K562 (cell line): Measurements from ENCODE around the gene ZNF385C. TPM values are rescaled to one million over a fixed set of nuclear protein-coding genes. Genes with fewer than 3 reads are reported as not detected.

Experiments
- ADNP ChIP-seq: fragments of 200-800 bp; sonication (Bioruptor generic); IDR thresholded peaks from 2 replicates; pipeline ENCODE4 v1.6.1; 2016; ENCODE audit warnings: missing genetic modification characterization, missing compliant biosample characterization
- ARNT ChIP-seq, 2 experiments: fragments of 450-650 bp; IDR thresholded peaks; 2 replicates each; pipeline ENCODE4 v1.6.1; 2016; ENCODE audit warnings: mild to moderate bottlenecking in 1 of 2
- BHLHE40 ChIP-seq: IDR thresholded peaks from 2 replicates; pipeline ENCODE4 v1.6.1; 2011; ENCODE audit warnings: low read length, improper control_type of control experiment
- DLX4 ChIP-seq: fragments of 250-450 bp; sonication (Bioruptor Pico); IDR thresholded peaks from 2 replicates; pipeline ENCODE4 v1.6.1; 2021; ENCODE audit warnings: mild to moderate bottlenecking
- ELK3 ChIP-seq: fragments of 450-650 bp; formaldehyde crosslinking; IDR thresholded peaks from 2 replicates; pipeline ENCODE4 v1.4.0; 2020; ENCODE audit warnings: mild to moderate bottlenecking
- EP400 ChIP-seq: fragments of 450-650 bp; IDR thresholded peaks from 2 replicates; pipeline ENCODE4 v1.6.1; 2017; ENCODE audit warnings: antibody characterized with exemption, mild to moderate bottlenecking, moderate library complexity
- ETV1 ChIP-seq: fragments of 450-650 bp; conservative IDR thresholded peaks from 2 replicates; pipeline ENCODE4 v1.6.1; 2016; ENCODE audit warnings: missing genetic modification characterization, control low read depth, low read depth, missing compliant biosample characterization
- HDAC3 ChIP-seq: fragments of 450-650 bp; IDR thresholded peaks from 2 replicates; pipeline ENCODE4 v1.6.1; 2018; ENCODE audit warnings: borderline replicate concordance, mild to moderate bottlenecking, moderate library complexity; ENCODE audit not compliant: partially characterized antibody
- HDGF ChIP-seq: fragments of 450-650 bp; IDR thresholded peaks from 2 replicates; pipeline ENCODE4 v1.6.1; 2016
- NFE2L1 ChIP-seq: fragments of 450-650 bp; IDR thresholded peaks from 2 replicates; pipeline ENCODE4 v1.6.1; 2016; ENCODE audit warnings: missing genetic modification characterization, low read depth, mild to moderate bottlenecking, missing compliant biosample characterization, moderate library complexity, borderline replicate concordance
- SMARCE1 ChIP-seq: fragments of 450-650 bp; IDR thresholded peaks from 2 replicates; pipeline ENCODE4 v1.7.1; 2016; ENCODE audit warnings: mild to moderate bottlenecking
- TCF7L2 ChIP-seq: fragments of 150-350 bp; IDR thresholded peaks from 2 replicates; pipeline ENCODE4 v1.6.1; 2016; ENCODE audit warnings: low read depth, mild to moderate bottlenecking, low read length, moderate library complexity
- XRCC5 ChIP-seq: fragments of 200-400 bp; formaldehyde crosslinking; IDR thresholded peaks from 2 replicates; pipeline ENCODE4 v1.6.1; 2017; ENCODE audit warnings: low read depth, mild to moderate bottlenecking, low read length
- ZNF324 ChIP-seq: fragments of 250-450 bp; sonication (Bioruptor Pico); IDR thresholded peaks from 2 replicates; pipeline ENCODE4 v1.4.0; 2020; ENCODE audit warnings: mild to moderate bottlenecking
- ZNF696 ChIP-seq: fragments of 250-450 bp; sonication (Bioruptor Pico); conservative IDR thresholded peaks from 2 replicates; pipeline ENCODE4 v1.4.0; 2020; ENCODE audit warnings: mild to moderate bottlenecking, moderate library complexity
- polyA plus RNA-seq, 8 experiments: library from polyadenylated mRNA; depleted of rRNA in 4 of 8; stranded (reverse) in 5 of 8; unstranded in 3 of 8; fragments of >200 nt; fragmentation: Nextera tagmentation in 2 of 8; fragmentation: Illumina TruSeq in 1 of 8; extraction: Ambion mirVana in 2 of 8; extraction: Trizol in 1 of 8; gene quantifications; 2 replicates each; pipeline versions ENCODE4 v1.2.1 to v1.2.3, GENCODE V29; 2011 to 2014; ENCODE audit warnings: inconsistent platforms in 1 of 8, missing spikeins in 1 of 8
- total RNA-seq, 7 experiments: library from RNA; depleted of rRNA in 6 of 7; stranded (reverse); fragments of >200 nt in 6 of 7; fragmentation: Illumina TruSeq in 2 of 7; extraction: Trizol in 2 of 7; gene quantifications; 2 replicates each; pipeline versions ENCODE4 v1.2.1 to v1.2.3, GENCODE V29; 2011 to 2021; ENCODE audit warnings: low replicate concordance in 1 of 7
- TF ChIP-seq, protein P1 (sequence below): fragments of 450-650 bp; IDR thresholded peaks from 2 replicates; pipeline ENCODE4 v1.6.1; 2016; ENCODE audit warnings: low read depth, mild to moderate bottlenecking, moderate library complexity
- TF ChIP-seq, protein P2 (sequence below): fragments of 450-650 bp; formaldehyde crosslinking; IDR thresholded peaks from 2 replicates; pipeline ENCODE4 v1.4.0; 2020; ENCODE audit warnings: mild to moderate bottlenecking, moderate library complexity
- TF ChIP-seq, protein P3 (sequence below), 3 experiments: IDR thresholded peaks in 2 of 3; conservative IDR thresholded peaks in 1 of 3; 2 replicates each; pipeline ENCODE4 v1.5.1; 2011 to 2012; ENCODE audit warnings: low read length in 3 of 3, mild to moderate bottlenecking in 3 of 3, control low read depth in 2 of 3, improper control_type of control experiment in 1 of 3, inconsistent platforms in 1 of 3, low read depth in 1 of 3, mixed read lengths in 1 of 3, moderate library complexity in 1 of 3; ENCODE audit not compliant: insufficient read depth in 2 of 3
- TF ChIP-seq, protein P4 (sequence below): fragments of 250-450 bp; sonication (Bioruptor Pico); IDR thresholded peaks from 2 replicates; pipeline ENCODE4 v1.9.0; 2021; ENCODE audit warnings: mild to moderate bottlenecking, inconsistent platforms

Gene ZNF385C
- total and polyA plus RNA-seq, 9 of the 15 experiments (the other 6 are each of a cell fraction or from before 2014, with no cell fraction given), result 0.03 to 0.35 (median 0.18) TPM; not detected in 1

GRCh38 chr17:42023524-42024349 lies 74.5 kb downstream of the ZNF385C start (continued):
- TF ChIP-seq, protein P1, sequence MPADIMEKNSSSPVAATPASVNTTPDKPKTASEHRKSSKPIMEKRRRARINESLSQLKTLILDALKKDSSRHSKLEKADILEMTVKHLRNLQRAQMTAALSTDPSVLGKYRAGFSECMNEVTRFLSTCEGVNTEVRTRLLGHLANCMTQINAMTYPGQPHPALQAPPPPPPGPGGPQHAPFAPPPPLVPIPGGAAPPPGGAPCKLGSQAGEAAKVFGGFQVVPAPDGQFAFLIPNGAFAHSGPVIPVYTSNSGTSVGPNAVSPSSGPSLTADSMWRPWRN, result no peak
- TF ChIP-seq, protein P2, sequence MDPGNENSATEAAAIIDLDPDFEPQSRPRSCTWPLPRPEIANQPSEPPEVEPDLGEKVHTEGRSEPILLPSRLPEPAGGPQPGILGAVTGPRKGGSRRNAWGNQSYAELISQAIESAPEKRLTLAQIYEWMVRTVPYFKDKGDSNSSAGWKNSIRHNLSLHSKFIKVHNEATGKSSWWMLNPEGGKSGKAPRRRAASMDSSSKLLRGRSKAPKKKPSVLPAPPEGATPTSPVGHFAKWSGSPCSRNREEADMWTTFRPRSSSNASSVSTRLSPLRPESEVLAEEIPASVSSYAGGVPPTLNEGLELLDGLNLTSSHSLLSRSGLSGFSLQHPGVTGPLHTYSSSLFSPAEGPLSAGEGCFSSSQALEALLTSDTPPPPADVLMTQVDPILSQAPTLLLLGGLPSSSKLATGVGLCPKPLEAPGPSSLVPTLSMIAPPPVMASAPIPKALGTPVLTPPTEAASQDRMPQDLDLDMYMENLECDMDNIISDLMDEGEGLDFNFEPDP (CRISPR knock-in tag), result no peak
- no peak for TF ChIP-seq TCF7L2
- no peak for TF ChIP-seq HDGF
- TF ChIP-seq DLX4 (CRISPR knock-in tag), result no peak
- TF ChIP-seq, protein P3, sequence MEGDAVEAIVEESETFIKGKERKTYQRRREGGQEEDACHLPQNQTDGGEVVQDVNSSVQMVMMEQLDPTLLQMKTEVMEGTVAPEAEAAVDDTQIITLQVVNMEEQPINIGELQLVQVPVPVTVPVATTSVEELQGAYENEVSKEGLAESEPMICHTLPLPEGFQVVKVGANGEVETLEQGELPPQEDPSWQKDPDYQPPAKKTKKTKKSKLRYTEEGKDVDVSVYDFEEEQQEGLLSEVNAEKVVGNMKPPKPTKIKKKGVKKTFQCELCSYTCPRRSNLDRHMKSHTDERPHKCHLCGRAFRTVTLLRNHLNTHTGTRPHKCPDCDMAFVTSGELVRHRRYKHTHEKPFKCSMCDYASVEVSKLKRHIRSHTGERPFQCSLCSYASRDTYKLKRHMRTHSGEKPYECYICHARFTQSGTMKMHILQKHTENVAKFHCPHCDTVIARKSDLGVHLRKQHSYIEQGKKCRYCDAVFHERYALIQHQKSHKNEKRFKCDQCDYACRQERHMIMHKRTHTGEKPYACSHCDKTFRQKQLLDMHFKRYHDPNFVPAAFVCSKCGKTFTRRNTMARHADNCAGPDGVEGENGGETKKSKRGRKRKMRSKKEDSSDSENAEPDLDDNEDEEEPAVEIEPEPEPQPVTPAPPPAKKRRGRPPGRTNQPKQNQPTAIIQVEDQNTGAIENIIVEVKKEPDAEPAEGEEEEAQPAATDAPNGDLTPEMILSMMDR (IDR thresholded peaks at IDR 0.05 in 2 of 3, conservative IDR thresholded peaks at IDR 0.05 in 1 of 3; ENCODE audit: insufficient read depth in 2 of 3, low read depth in 1 of 3, low read length in 3 of 3), result 0 out of 6 replicates have a peak, but pooled peaks of 1 of the 3 experiments have one; percentile 1
- TF ChIP-seq ARNT (IDR thresholded peaks at IDR 0.05), result no peak
- TF ChIP-seq EP400, result peak; percentile 85
- TF ChIP-seq ADNP, result no peak
- TF ChIP-seq NFE2L1, result no peak
- TF ChIP-seq XRCC5, result no peak
- 0 out of 2 replicates have a peak, but pooled peaks have one; percentile 10 for TF ChIP-seq ZNF324
- TF ChIP-seq HDAC3, result peak; percentile 26
- TF ChIP-seq ELK3 (CRISPR knock-in tag), result no peak
- TF ChIP-seq SMARCE1, result no peak; the same call in 1 of the 2 replicates
- TF ChIP-seq, protein P4, sequence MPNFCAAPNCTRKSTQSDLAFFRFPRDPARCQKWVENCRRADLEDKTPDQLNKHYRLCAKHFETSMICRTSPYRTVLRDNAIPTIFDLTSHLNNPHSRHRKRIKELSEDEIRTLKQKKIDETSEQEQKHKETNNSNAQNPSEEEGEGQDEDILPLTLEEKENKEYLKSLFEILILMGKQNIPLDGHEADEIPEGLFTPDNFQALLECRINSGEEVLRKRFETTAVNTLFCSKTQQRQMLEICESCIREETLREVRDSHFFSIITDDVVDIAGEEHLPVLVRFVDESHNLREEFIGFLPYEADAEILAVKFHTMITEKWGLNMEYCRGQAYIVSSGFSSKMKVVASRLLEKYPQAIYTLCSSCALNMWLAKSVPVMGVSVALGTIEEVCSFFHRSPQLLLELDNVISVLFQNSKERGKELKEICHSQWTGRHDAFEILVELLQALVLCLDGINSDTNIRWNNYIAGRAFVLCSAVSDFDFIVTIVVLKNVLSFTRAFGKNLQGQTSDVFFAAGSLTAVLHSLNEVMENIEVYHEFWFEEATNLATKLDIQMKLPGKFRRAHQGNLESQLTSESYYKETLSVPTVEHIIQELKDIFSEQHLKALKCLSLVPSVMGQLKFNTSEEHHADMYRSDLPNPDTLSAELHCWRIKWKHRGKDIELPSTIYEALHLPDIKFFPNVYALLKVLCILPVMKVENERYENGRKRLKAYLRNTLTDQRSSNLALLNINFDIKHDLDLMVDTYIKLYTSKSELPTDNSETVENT, result no peak
- TF ChIP-seq ETV1 (tag), result peak; percentile 83
- TF ChIP-seq BHLHE40, result no peak
- TF ChIP-seq ZNF696 (CRISPR knock-in tag), result no peak
